ENCODE measurements around the gene PODNL1. TPM values are rescaled to one million over a fixed set of nuclear protein-coding genes. Genes with fewer than 3 reads are reported as not detected.
A peak's percentile ranks its signal among the peaks of the same experiment; 100 is the strongest.

The PODNL1 gene
- total RNA-seq, 4 donors from 2014 or later: 9.4 to 45.7 (median 20.7) TPM

DNA sequence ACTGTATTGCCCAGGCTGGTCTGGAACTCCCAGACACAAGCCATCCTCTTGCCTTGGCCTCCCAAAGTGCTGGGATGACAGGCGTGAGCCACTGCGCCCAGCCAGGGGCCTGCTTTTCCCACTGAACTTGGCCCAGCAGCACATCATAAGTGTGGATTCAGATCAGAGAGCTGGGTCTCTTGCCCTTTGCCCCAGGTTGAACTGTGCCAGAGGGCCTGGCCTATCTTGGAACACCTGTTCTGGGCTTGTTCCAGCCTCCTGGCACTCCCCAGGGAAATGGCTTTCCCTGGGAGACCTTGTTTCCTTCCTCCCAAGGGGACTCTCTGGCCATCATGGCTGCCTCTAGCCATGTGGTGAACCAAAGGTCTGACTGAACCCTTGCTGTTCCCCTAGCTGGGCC lies 28.8 kb downstream of the PODNL1 start:
- Histone ChIP-seq H3K36me3 (peaks cover 2 to 60% (median 24%) of the 10 kb centered on the region in 3 donors), H3K27ac (no peak overlapping the region), H3K4me1 (peaks cover 0 to 27% (median 6%) of the 10 kb centered on the region in 4 donors), H3K4me3 (no peak overlapping the region), H3K27me3 (no peaks in the 10 kb centered on the region), H3K9me3 (no peaks in the 10 kb centered on the region)
- no peak for DNase-seq (ENCODE audit: low spot score in 2 of 2)
- 94 to 100% methylated on average over 2 of the region's 2 CpGs for WGBS, 2 donors
- TF ChIP-seq POLR2A (IDR thresholded peaks at IDR 0.05) (no peak), CTCF (IDR thresholded peaks at IDR 0.05) (no peak), EP300 (IDR thresholded peaks at IDR 0.05) (no peak)

GRCh38 chr19:13908674-13909073 lies 29.5 kb downstream of the PODNL1 start:
- no peak for DNase-seq (ENCODE audit: low spot score in 2 of 2)
- TF ChIP-seq EP300 (IDR thresholded peaks at IDR 0.05): no peak
- no peak for TF ChIP-seq POLR2A (IDR thresholded peaks at IDR 0.05)
- TF ChIP-seq CTCF (IDR thresholded peaks at IDR 0.05): no peak
- Histone ChIP-seq H3K27me3 (no peaks in the 10 kb centered on the region), H3K27ac (no peak overlapping the region), H3K36me3 (peaks cover 2 to 52% (median 24%) of the 10 kb centered on the region in 3 donors), H3K4me1 (peaks cover 0 to 27% (median 6%) of the 10 kb centered on the region in 4 donors), H3K9me3 (no peaks in the 10 kb centered on the region), H3K4me3 (no peak overlapping the region)
- WGBS, 2 donors: 77 to 82% methylated on average over 8 of the region's 8 CpGs

GRCh38 chr19:13906910-13907309 lies 31.3 kb downstream of the PODNL1 start:
- Histone ChIP-seq H3K36me3 (peaks cover 0 to 34% (median 7%) of the 10 kb centered on the region in 3 donors), H3K9me3 (no peaks in the 10 kb centered on the region), H3K27me3 (no peaks in the 10 kb centered on the region), H3K4me3 (peak overlapping the region; percentile 67 to 92 (median 74)), H3K4me1 (peaks cover 0 to 27% (median 6%) of the 10 kb centered on the region in 4 donors), H3K27ac (peak overlapping the region in 2 of 4 donors; percentile 83 to 88)
- no peak for DNase-seq (ENCODE audit: low spot score in 2 of 2)
- TF ChIP-seq CTCF (IDR thresholded peaks at IDR 0.05): no peak
- TF ChIP-seq POLR2A (IDR thresholded peaks at IDR 0.05): no peak
- TF ChIP-seq EP300 (IDR thresholded peaks at IDR 0.05): no peak
- WGBS, 2 donors: 87 to 90% methylated on average over 5 of the region's 5 CpGs

- DNase-seq (ENCODE audit: low spot score in 2 of 2): no peak
- Histone ChIP-seq H3K27ac (peak overlapping the region in 3 of 4 donors; percentile 83 to 88 (median 85)), H3K27me3 (no peaks in the 10 kb centered on the region), H3K9me3 (no peaks in the 10 kb centered on the region), H3K4me3 (peak overlapping the region; percentile 67 to 92 (median 74)), H3K36me3 (peaks cover 0 to 30% (median 7%) of the 10 kb centered on the region in 3 donors), H3K4me1 (peaks cover 0 to 27% (median 6%) of the 10 kb centered on the region in 4 donors)
- 4 to 9% methylated on average over 3 to 8 of the region's 13 CpGs for WGBS, 2 donors
- no peak for TF ChIP-seq POLR2A (IDR thresholded peaks at IDR 0.05)
- TF ChIP-seq EP300 (IDR thresholded peaks at IDR 0.05): no peak
- no peak for TF ChIP-seq CTCF (IDR thresholded peaks at IDR 0.05)
Observed at GRCh38 chr19:13906521-13906904, 31.7 kb downstream of the PODNL1 start.

DNA sequence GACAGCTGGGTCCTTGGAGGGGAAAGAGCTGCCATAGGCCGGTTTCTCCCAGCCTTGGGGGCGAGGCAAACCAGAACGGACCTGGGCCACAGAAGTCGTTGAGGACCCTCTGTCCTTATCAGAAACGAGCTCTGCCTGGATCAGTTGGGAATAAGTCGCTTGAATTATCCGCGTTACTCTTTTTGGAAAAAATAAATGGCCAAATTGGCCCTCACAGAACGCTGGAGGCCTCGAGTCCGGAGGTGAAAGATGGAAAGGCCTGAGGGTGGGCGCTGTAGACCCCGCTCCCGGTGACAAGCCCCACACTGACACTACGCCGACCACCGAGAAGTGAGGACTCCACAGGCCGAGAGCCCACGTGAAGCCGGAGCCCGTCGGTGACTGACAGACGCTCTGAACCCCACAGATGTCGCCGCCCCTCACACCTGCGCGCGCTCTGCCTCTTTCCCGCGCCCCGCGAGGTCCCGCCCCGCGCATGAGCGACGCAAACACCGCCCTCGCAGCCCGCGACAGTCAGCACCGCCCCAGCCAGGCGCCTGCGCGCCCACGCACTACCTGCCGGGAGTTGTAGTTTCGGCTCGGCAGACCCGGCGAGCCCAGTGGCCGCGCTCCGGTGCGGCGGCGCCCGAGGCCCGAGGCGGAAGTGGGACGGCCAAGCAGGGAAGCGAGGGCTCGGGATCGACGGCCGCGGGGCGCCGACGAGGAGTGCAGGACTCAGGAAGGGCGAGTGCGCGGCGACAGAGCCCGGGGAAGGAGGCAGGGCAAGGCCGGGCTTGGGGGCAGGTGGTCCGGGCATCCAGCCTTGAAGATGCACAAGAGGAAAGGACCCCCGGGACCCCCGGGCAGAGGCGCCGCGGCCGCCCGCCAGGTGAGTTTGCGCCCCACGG lies 32.3 kb downstream of the PODNL1 start, which contains the start of the genes BRME1 and CC2D1A:
TSS of gene BRME1 (minus strand) at position 484 of the 887 bp plus-strand sequence. CDS start 1,225 bp downstream, outside the sequence.
TSS of gene CC2D1A (plus strand) at position 568 of the 887 bp plus-strand sequence. CDS start at position 809, 241 bp downstream.
- 10 to 11% methylated on average over 23 to 36 of the region's 86 CpGs for WGBS, 2 donors
- peak in 1 of 5 experiments; percentile 42 for TF ChIP-seq CTCF (IDR thresholded peaks at IDR 0.05)
- TF ChIP-seq POLR2A (IDR thresholded peaks at IDR 0.05): peak in 1 of 2 donors; percentile 64
- TF ChIP-seq EP300 (IDR thresholded peaks at IDR 0.05): peak; percentile 18 to 67
- Histone ChIP-seq H3K27me3 (no peaks in the 10 kb centered on the region), H3K36me3 (peaks cover 0 to 24% (median 7%) of the 10 kb centered on the region in 3 donors), H3K4me1 (peaks cover 0 to 27% (median 6%) of the 10 kb centered on the region in 4 donors), H3K4me3 (peak within 1 kb of the TSS; percentile 67 to 92 (median 74)), H3K27ac (peak within 1 kb of the TSS in 3 of 4 donors; percentile 83 to 88 (median 85)), H3K9me3 (no peaks in the 10 kb centered on the region)
- DNase-seq (ENCODE audit: low spot score in 2 of 2): peak; percentile 79 to 80
